Heart left ventricle (tissue), 13 donors: ENCODE data around the gene DCAF8.

Experiments used
- POLR2A ChIP-seq, 2 donors: fragments of 450-650 bp; IDR thresholded peaks; one replicate each; pipeline ENCODE4 v1.6.1; 2017; ENCODE audit warnings: antibody characterized with exemption in 2 of 2, mild to moderate bottlenecking in 2 of 2, moderate library complexity in 2 of 2
- TF ChIP-seq, protein P1 (sequence below), 12 donors: fragments of 200-600 bp; sonication (generic) in 4 of 12; IDR thresholded peaks; one replicate each; pipeline versions ENCODE4 v1.5.0 to v1.8.0; 2018 to 2022; ENCODE audit warnings: antibody characterized with exemption in 12 of 12, mild to moderate bottlenecking in 5 of 12
- donor health status: ischemic (EF 13 %, LVEDD 7.1; RV severe dilation, severe dysfunction).
- donor health status: DM: no; HTN: yes; CAD: no.
- donor health status: DM: no; HTN: no; CAD: no.
- donor health status: ischemic (EF 25% LVEDD 6.9; RV normal size, moderate dysfunction).
- donor health status: ischemic (EF 25% LVEDD 5.7; RV mildly dilated, moderate dysfunction).
- donor health status: ischemic (EF 35%, LVEDD 5.7; RV mildly dilated, moderate dysfunction).
- donor health status: nonischemic (EF 11% LVEDD 7.7; RV severe dilation, severe dysfunction).
- donor health status: DM: yes; HTN: yes; CAD: no.
- donor health status: PGD.
- donor health status: ischemic (EF 29% LVEDD 5.4; RV normal size, mild dysfunction).
- donor health status: nonischemic (EF 23%, LVEDD 6.1; RV moderate dilation, normal function).

DNA sequence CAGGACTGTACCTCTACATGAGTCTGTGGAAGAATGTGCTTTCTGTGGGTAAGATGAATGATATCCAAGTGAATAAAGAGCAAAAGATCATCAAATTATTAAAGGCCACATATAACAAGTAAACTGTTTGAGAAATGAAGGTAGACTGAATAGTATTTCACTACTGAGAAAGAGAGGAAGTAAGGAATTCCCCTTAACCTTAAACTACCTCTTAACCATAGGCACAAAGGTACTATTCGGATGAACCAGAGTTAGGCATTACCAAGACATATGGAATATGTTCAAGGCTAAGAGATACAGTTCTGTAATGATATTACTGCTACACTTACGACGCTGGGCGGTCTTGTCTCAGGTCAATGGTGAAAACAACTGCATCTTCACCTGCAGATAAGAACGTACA, 25.5 kb downstream of the DCAF8 start:
- TF ChIP-seq, protein P1, sequence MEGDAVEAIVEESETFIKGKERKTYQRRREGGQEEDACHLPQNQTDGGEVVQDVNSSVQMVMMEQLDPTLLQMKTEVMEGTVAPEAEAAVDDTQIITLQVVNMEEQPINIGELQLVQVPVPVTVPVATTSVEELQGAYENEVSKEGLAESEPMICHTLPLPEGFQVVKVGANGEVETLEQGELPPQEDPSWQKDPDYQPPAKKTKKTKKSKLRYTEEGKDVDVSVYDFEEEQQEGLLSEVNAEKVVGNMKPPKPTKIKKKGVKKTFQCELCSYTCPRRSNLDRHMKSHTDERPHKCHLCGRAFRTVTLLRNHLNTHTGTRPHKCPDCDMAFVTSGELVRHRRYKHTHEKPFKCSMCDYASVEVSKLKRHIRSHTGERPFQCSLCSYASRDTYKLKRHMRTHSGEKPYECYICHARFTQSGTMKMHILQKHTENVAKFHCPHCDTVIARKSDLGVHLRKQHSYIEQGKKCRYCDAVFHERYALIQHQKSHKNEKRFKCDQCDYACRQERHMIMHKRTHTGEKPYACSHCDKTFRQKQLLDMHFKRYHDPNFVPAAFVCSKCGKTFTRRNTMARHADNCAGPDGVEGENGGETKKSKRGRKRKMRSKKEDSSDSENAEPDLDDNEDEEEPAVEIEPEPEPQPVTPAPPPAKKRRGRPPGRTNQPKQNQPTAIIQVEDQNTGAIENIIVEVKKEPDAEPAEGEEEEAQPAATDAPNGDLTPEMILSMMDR (IDR thresholded peaks at IDR 0.05) = no peak
- no peak for TF ChIP-seq POLR2A (IDR thresholded peaks at IDR 0.05)
